ENCODE results near the gene LSR.

LSR gene

DNA sequence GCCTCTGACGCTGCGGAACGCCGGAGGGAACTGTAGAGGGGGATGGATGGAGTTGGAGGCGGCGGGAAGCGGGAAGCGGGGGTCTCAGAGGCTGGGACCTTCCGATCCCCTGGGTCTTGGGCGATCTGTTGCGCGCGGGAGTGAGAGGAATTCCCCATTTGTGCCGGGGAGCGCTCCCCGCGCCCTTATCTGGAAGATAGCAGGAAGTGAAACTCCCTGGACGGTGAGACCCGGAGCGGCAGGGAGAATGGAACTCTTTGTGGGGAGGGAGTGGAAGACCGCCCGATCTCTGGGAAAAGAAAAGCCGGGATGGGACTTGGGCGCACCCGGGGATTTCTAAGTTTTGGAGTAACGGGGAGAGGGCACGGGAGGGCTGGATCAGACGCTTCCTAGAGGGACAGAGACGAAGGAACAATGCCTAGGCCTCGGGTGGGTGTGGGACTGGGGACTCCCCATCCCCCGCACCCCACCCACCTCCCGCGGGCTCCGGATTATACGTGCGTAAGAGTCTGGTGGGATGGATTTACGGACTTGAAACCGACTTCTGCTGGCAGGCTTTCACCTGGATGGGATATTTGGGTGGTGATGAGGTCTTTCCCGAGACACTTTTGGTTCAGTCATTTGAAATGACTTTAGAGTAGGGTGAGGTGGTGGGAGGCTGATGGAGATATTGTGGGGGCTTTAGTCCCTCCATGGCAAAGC, 495 bp downstream of the LSR start:
- DNase-seq, result no peak

DNA sequence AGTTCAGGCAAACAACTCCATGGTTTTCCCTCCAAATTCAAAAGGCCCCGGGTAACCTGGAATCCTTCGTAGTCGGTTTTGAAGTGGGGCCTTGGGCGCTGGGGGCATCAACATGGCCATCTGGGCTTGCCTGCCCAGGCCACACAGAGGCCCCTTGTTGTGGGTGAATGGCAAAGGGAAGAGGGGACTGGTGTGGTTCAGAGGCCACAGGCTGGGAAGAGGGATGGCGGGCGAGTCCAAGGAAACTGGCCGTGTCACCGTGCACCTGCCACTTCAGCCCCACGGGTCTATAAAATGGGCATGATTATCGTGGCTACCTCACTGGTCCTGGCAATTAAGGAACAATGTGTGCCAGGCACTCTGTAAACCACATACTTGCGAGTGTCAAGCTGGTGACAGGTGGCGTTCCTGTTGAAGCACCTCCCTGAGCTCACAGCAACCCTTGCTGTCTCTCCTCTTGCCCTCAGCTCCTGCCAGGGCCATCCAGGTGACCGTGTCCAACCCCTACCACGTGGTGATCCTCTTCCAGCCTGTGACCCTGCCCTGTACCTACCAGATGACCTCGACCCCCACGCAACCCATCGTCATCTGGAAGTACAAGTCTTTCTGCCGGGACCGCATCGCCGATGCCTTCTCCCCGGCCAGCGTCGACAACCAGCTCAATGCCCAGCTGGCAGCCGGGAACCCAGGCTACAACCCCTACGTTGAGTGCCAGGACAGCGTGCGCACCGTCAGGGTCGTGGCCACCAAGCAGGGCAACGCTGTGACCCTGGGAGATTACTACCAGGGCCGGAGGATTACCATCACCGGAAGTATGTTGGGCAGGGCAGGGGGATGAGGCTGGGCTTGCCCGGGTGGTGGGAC, 1.3 kb downstream of the LSR start:
- DNase-seq, result no peak

DNA sequence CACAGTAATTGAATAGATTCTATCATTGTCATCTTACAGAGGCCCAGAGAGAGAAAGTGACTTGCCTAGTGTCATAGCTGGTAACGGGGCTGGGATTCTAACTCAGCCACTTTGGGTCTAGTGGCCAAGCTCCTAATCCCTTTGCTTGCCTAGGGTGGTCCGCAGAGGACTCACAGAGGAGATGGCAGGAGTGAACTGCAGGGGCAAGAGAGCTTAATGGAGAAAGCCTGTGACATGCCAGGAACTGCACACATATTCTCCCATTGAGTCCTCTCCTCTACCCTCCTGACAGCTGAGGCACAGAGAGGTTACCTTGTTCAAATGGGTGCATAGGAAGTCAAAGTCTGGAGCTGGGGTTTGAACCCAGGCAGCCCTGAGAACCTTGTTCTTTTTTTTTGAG, 2.7 kb downstream of the LSR start:
- no peak for DNase-seq

DNA sequence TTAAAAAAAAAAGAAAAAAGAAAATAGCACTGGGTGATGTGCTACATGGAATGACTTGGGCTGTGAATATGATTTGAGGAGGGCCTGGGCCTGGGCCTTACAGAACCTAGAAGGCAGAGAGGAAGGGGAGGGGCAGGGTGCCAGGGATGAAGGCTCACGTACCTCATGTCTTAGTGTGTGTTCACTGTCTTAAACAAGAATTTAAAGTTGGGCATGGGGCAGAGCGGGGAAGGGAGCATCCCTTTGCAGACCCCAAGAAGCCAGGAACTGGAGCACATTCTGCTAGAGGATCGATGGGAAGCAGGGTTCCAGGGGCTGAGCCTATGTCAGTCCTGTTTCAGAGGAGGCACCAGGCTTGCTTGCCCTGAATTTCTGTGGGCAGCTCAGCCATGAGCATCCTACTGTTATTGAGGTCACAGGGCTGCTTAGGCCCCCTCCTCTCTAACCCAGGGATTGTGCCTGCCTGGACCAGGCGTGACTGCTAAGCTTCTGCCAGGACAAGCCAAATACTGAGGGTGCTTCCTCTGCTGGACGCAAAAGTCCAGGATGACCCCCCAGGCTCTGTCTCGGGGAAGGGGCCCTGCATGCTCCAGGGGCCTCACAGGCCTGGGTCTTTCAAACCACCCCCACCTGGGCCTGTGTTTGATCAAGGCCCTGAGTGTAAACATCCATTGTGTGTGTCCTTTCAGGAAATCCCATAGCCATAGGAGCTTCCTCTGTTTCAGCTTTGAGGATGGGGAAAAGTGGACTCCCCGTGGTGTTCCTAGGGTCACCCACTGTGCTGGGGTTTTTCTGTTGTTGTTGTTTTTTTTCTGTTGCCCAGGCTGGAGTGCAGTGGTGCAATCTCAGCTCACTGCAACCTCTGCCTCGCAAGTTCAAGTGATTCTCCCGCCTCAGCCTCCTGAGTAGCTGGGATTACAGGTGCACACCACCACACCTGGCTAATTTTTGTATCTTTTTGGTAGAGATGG, 4.8 kb downstream of the LSR start:
- DNase-seq, result no peak

DNA sequence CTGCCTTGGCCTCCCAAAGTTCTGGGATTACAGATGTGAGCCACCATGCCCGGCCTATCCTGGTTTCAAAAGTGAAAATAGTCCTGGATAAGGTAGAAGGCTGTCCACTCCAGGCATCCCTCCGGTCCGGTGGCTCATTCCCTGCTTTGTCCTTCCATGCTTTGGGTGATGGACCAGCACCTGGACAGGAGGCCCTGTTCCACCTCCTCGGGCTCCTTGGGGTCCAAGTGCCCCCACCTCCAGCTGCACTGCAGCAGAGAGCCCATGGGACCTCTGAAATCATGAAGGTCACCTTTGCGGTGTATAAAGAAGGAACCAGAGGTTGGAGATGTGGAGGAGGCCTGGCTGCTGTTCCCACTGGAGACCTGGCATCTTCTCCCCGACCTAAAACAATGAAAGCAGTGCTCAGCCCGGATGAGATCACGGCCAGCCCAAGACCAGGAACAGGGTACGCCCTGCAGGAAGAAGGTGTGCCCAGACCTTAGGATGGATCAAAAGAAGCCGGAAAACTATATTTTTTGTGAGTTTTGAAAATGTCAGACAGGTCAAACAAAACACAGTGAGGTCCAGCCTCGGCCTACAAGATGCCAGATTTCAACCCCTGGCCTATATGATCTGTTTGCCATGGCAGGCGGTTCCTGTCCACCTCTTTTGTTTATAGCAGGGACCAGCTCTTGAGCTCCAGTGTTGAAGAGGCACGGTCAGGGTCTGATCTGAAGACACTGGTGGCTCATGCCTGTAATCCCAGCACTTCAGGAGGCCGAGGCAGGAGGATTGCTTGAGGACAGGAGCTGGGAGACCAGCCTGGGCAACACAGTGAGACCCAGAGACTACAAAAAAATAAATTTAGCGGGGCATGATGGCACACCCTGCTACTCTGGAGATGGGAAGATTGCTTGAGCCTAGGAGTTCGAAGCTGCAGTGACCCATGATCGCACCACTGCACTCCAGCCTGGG, 5.8 kb downstream of the LSR start:
- DNase-seq, result no peak

DNA sequence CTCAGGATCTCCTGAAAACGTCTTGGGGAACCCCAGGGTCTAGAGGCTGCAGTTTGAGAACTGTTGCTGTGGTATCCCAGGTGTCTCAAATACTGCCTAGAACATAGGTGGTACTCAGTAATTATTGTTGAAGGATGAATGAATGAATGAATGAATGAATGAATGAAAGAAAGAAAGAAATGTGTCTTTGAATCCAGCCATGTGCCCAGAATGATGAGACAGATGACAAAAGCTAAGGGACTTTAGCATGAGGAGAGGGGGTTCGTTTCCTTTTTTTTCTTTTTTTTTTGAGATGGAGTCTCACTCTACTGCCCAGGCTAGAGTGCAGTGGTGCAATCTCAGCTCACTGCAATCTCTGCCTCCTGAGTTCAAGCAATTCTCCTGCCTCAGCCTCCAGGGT, 7.8 kb downstream of the LSR start:
- DNase-seq, result no peak

DNA sequence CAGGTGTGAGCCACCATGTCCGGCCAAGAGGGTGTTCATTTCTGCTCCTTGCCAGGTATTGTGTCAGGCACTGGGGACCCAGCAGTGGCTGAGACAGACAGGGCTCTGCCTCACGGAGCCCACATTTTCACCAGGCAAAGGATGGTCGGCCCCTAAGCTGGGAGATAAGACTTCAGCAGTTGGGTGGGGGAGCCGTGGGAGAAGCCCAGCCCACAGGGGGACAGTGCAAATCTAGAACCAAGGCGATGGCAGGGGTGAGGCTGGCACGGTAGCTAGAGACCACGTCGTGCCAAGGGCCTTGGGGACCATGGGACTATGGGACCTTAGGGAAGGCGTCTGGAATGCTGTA, 8.3 kb downstream of the LSR start:
- DNase-seq, result no peak

DNA sequence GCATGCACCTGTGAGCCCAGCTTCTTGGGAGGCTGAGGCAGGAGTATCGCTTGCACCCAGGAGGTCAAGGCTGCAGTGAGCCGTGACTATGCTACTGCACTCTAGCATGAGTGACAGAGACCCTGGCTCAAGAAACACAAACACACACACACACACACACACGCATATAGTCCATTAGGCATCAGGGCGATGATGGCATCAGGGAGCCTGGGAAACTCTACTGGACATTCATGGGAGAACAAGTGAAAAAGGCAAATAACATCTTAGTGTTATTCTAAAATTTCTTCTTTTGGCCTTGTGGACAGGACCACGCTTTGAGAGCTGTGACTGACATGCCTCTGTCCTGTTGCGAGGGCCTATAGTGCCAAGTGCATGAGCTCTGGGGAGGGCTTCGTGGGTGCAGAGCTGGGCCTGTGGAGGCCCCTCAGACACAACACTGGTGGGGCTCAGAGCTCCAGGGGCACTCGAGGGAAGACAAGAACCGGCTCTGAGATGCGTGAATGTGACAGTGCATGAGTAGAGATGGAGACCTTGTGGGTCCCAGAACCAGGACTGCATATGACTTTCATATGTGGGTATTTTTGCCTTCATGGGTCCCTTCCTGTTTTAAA, 12.0 kb downstream of the LSR start:
- DNase-seq, result no peak

DNA sequence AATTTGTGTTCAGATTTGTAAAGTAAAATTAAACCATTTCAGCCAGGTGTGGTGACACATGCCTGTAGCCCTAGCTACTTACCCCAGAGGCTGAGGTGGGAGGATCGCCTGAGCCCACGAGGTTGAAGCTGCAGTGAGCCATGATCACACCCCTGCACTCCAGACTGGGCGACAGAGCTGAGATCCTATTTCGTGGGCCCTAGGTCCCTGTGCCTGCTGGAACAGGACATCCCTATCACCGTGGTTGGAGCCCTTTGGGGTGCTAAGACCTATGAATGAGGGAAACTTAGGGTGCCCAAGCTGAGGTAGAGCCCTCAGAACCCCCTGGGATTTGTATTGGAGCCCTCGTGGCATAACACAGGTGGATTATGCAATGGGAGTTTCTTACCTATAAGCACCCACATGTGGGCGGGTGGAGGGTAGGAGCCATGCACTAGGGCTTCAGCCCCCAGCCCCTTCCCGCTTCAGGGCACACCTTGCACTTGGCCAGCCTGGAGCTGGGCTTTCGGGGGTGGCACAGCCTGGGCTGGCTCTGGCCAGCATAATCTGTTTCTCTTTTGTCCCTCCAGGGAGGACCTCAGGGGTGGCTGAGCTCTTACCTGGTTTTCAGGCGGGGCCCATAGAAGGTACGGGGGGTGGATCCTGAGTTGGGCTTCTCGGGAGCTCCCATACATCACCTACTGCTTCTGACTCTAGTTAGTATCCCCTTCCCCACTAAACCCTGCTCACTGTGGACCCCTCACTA, 12.7 kb downstream of the LSR start:
- no peak for DNase-seq

DNA sequence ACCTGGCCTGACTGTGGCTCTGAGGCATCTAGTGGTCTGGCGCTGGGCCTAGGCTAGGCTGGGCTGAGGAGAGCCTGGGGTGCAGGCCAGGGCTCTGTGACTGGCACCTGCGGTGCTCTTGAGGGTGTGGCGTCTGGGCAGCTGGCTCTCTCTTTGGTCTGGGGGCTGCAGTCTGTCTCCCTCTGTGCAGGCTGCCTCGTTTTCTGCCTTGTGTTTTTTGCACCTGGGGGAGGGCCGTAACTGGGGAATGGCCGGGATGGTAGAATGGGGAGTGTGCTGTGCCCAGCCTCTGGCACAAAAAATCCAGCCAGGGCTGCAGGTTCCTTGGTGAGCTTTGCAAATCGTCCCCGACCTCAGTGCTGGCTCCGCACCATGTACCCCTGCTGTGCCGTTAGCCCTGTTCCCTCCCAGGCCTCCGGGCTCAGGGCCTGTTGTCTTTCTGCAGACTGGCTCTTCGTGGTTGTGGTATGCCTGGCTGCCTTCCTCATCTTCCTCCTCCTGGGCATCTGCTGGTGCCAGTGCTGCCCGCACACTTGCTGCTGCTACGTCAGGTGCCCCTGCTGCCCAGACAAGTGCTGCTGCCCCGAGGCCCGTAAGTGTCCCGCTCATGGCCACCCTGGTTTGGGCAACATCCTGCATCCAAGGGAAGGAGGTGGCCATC, 13.4 kb downstream of the LSR start:
- DNase-seq, result peak; percentile 34

DNA sequence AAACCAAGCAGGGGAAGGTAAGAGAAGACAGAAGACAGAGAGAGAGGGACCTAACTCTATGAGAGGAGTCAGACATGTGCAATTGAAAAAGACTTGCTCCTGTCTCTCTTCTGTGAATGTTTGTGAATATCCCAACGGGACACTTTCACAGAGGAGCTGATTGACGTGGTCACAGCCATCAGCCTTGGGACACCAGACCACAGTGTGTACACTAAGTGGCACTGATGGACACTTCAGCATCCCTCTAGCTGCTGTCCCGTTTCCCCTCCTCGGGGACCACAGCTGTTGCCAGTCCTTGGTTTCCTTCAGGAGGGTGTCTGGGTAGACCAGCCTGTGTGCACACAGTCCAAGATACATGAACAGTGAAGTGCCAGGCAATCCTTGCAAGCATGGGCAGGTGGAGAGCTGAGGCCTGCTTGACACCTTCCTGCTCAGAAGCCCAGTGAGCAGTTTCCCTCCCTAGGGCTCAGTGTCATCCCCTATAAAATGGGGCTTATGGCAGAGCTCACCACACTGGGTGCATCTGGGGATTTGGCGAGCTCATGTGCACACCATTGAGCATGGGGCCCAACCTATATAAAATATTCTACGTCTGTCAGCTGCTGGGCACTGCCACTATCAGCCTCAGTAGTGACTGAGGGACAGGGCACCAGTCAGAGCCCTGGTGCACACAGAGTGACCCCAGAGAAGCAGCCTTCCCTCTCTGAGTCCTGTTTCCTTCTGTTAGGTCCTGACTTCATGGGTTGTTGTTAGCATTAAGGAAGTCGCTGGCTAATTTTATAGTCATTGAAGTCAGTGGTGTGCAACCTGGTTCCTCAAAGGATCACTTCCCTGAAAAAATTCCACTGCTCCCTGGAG, 15.7 kb downstream of the LSR start:
- no peak for DNase-seq

DNA sequence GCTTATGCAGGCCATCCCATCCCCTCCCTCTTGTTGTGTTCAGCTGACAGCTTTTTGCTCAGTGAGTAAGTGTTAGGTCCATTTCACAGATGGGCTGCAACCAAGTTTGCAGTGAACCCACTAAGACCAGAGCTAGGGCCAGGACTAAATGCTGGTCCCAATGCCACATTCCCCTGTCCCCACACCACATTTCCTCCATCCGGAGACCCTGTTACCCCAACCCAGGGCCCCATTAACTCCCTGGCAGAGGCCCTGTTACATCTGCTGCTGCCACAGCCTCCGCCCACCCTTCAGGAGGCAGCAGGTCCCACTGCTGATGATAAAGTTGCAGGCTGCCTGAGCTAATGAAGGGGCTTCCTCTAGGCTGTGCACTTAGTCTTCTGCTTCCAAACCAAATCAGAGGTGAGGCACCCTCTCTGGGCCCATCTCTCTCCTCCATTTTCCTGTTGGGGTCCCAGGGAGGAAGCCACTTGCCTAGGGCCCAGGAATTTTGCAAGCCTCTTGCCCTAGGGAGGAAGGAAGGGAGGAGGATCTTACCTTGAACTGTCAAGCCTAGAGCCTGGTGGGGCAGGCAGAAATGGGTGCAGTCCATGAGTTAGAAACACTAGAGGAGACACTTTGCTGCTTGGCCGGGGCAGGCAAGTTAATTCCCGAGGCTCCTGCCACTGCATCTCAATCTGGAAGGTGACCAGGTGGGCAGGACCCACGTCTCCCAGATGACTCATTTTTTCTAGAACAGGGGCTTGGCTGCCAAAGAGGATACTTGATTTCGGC, 16.5 kb downstream of the LSR start:
- DNase-seq, result no peak

DNA sequence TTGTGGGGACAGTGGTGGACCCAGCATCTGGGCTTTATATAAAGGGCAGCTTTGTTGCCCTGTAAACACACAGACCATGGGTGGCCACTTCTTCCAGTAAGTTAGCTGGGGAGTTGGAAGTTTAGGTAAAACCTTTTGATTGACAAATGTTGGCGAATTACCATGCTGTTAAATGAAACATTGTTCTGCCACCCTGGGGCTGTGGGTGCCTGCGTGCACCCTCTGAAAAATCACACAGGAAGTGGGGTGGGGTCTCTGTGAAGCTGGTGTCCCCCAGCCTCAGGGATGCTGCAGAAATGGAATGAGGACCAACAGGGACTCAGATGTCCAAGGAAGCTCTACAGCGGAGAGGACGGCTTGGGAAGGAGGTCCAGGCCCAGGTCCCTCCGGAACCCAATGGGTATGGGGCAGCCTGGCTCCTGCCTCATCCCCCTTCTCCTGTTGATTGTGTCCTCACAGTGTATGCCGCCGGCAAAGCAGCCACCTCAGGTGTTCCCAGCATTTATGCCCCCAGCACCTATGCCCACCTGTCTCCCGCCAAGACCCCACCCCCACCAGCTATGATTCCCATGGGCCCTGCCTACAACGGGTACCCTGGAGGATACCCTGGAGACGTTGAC, 17.2 kb downstream of the LSR start:
- no peak for DNase-seq

DNA sequence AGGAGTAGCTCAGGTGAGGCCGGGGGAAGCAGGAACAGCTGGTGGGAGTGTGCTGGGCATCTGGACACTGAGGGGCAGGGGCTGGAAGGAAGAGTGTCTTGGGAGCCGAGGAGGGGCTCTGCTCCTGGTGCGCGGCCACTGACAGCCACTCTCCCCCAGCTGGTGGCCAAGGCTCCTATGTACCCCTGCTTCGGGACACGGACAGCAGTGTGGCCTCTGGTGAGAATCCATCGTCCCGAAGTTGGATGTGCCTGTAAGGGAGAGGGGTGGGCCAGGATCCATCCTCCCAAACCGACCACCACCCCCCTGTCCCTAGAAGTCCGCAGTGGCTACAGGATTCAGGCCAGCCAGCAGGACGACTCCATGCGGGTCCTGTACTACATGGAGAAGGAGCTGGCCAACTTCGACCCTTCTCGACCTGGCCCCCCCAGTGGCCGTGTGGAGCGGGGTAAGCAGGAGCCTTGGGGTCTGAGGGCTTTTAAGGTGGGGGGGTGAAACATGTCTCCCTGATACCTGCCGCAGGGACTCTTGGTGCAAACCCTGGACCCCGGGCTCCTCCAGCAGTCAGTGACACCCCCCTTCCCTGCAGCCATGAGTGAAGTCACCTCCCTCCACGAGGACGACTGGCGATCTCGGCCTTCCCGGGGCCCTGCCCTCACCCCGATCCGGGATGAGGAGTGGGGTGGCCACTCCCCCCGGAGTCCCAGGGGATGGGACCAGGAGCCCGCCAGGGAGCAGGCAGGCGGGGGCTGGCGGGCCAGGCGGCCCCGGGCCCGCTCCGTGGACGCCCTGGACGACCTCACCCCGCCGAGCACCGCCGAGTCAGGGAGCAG, 17.9 kb downstream of the LSR start:
- DNase-seq, result no peak

DNA sequence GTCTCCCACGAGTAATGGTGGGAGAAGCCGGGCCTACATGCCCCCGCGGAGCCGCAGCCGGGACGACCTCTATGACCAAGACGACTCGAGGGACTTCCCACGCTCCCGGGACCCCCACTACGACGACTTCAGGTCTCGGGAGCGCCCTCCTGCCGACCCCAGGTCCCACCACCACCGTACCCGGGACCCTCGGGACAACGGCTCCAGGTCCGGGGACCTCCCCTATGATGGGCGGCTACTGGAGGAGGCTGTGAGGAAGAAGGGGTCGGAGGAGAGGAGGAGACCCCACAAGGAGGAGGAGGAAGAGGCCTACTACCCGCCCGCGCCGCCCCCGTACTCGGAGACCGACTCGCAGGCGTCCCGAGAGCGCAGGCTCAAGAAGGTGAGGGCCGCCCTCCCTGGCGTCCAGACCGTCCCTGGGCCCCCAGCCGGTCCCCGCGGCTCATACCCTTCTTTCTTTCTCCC, 18.6 kb downstream of the LSR start:
- DNase-seq, result no peak

DNA sequence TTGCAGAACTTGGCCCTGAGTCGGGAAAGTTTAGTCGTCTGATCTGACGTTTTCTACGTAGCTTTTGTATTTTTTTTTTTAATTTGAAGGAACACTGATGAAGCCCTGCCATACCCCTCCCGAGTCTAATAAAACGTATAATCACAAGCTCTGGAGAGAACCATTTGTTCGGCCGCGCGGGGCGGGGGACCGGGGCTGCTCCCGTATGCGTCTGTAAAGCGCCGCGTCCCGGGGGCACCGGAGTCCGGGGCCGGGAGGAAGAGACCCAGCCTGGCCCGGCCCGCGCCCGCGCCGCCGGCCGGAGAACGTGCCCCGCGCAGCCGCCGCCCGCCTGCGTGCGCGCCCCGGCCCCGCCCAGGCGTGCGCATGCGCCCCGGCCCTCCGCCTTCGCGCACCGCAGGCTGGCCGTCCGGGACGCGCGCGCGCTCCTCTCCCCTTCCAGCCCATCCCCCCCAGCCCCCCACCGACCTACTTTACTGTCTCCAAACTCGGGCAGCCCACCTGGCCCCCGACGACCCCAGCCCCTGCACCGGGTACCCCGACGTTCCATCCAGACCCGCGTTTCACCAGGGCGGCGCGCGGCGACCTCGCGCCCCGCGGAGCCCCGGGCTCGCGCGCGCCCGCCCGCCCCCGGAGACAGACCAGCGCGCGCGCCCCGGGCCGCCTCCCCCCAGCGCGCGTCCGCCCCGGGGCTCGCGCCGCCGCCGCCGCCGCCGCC, 19.2 kb downstream of the LSR start:
- DNase-seq, result peak; percentile 38

Data from NCI-H1092 treated with DMSO at 0.1 percent for 48 hours (cell line).